ENCODE results near the gene ALKBH7.

The ALKBH7 gene

DNA sequence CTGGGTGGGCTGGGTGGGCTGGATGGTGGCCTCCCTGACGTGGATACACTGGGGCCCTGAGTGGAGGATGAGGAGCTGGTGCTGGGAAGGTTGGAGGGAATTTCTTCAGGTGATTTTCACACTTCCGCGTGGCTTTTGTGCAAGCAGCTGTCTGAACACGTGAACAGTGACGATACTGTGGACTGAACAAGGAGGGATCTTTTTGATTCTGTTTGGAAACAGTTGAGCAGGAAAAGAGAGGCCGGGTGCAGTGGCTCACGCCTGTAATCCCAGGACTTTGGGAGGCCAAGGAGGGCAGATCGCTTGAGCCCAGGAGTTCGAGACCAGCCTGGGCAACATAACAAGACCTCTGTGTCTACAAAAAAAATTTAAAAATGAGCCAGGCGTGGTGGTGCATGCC lies 29.5 kb downstream of the ALKBH7 start:
- DNase-seq: no peak

DNA sequence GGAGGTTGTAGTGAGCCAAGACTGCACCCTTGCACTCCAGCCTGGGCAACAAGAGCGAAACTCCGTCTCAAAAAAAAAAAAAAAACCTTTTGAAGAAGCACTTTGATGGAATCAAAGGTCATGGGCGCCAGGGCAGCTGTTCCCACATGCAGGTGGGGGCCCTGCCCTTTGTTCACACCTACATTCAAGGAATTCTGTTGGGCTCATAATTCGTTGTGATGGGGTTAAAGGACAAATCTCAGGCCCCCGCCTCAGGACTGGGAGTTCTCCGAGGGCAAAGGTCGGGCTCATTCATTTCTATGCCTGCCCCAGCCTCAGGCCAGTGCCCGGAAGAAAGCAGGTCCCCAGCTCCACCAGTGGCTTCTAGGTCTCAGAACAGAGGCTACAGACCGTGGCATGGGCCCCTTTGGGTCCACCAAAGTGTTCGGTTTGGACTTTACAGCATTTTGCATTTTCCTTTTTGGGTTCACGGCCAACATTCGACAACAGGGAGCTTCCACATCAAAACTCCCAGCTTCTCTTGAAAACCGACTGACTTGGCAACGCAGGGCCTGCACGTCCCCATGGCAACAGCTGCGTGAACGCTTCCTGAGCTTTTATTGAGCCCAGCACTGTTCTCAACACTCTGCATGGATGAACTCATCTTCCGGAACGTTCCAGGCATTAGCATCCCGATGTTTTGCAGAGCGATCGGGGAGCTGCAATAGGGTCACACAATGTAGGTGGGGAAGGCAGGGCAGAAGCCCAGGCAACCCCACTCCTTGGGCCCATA lies 30.4 kb downstream of the ALKBH7 start:
- no peak for DNase-seq

DNA sequence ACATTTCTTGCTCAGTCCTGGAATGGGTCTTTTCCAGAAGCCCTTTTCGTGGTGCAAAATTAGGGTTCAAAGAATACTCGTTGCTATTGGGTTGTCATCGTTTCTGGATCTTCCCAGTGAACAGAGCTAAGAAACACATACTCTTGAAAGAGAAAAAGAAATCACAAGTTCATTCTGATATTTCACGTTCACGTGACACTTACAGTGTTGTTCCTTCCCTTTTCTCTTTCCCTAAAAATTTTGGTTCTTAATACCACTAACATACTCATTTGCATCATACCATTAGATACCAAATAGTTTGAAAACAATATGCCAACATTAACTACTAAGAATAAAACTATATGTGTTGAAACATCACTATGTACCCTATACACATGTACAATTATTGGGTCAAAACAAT lies 33.8 kb downstream of the ALKBH7 start:
- DNase-seq: no peak

DNA sequence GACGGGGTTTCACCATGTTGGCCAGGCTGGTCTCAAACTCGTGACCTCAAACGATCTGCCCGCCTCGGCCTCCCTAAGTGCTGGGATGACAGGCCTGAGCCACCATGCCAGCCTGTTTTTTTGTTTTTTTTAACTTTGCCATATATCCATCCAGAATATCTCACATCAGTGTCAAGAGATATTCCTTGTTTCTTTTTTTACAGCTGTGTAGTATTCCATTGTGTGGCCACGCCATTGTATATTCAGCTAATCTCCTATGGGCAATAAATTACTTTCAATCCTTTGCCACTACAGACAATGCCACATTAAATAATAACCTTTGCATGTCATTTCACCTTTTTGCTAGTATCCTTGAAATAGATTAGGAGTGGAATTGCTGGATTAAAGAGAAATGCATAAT lies 36.8 kb downstream of the ALKBH7 start:
- DNase-seq: no peak

DNA sequence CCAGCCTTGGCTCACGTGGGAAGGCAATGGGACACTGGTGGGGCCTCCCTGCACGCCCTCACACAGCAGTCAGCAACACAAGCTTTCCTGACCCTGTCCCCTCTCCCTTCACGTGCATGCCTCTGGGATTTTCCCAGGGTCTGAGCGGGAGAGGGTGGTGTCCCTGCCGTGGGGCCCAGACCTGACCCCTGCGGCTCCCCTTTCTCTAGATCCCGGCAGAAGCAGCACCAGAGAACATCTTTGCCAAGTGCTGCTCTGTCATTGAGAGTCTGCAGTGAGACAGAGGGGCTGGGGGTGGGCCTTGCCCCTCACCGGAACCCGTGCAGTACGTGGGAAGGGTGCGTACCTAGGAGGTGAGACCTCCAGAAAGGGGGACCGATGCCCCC lies 39.5 kb downstream of the ALKBH7 start:
- no peak for DNase-seq

DNA sequence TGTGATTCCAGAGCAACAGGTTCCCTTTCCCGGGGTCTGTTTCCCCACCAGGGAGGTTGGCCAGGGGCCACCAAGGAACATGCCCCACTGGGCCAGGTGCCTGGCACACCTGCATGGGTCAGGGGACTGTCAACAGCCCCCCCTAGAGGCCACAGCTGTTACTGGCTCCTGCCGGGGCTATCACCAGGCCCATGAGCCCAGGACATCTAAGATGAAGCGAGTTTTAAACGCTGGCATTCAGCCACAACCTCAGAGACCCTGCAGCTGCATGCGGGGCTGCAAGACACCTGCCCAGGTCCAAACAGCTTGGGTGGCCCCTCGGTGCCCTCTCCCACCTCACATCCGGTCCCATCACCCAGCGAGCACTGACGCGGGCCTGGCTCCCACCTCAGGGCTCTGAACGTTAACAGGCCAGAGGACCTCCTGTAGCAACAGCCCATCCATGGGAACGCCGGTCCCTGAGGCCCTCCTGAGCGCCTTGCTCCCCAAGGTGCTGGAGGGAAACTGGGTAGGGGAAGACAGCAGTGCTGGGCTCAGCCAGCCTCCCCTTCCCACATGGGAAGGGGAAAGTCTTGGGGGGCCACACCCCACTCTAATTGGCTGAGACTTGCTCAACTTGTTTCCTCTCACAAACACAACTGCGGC lies 40.0 kb downstream of the ALKBH7 start:
- no peak for DNase-seq

DNA sequence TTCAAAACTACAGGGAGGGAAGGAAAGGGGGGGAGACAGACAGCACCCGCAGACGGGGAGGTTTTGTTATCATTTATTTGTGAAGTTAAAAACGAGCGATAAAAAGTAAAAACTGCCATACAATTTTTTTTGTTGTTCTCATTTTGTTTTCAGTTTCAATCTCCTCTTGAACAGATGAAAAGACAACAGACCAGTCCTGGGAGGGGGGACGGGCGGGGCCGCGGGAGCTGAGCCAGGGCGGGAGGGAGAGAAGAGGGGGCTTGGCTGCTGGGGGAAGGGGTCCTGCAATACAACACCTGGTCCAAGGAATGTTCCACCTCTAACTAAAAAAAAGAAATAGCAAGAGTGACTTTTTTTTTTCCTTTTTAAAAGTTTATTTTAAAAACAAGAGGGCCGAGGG lies 40.7 kb downstream of the ALKBH7 start:
- no peak for DNase-seq

DNA sequence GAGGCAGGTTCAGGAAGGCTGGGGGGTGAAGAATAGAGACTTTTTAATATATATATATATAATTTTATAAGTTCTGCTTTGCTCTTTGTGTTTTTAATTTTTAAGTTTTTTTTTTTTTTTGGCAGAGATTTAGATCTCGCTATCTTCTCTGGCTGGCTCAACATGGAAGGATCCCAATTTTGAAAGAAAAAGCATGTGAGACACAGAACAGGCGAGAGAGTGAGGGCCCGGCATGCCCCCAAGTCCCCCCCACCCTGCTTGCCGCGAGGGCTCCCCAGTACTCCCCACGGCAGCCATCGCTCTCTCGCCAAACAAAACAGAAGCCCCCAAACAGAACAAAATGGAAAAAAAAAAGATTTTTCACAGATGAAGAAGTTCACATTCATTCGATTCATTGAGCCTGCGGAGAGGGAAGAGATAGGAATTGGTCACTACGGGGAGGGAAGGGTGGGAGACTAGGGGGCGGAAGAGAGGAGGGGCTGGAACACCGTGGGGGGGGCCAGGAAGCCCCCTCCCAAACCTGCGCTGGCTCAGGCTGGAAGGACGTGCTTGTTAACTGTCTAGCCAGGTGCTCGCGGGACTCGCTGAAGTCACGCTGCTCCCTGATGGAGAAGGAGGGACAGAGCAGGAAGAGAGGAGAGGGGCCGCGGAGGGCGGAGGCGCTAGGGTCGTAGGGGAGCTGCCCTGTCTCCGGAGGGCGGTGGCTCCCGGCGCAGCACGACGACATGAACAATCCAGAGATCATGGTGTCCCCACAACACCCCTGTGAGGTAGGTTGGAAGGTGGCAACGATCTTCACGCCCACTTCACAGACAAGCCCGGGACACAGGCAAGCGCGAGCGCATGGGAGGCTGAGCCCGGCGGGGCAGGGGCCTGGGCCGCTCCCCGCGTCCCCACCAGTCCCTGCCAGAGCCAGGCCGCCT lies 41.4 kb downstream of the ALKBH7 start:
- no peak for DNase-seq

DNA sequence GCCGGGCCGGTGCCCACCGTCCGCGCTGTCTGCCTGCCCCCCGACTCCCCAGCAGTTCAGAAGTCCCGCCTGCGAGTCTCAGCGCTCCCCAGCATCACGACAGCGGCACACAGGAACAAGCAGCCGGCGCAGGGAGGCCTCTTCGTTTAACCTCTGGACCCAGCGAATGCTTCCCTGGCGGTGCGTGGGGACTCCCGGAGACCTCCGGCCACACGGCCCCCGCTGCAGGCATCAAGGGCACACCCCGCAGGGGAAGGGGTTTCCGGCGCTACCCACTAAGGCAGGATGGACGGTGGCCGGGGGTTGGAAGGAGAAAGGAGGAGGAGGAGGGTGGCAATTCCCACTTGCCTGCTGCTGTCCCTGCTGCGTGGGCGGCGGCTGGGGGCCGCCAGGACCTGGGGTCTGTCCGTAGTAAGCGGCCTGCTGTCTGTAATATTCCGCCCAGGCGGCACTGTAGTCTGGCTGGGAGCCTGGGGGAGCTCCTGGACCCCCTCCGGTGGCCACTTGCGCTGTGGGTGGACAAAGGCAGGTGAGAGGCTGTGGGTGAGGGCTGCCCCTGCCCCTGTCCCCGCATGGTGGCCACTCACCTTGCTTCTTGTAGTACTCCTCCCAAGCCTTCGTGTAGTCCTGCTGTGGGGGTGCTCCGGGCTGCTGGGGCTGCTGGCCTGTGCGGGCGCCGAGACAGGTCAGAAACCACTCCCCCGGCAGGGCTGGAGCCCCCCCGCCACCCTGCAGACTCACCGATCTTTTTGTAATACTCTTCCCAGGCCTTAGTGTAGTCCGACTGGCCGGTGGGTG lies 42.4 kb downstream of the ALKBH7 start:
- DNase-seq: no peak

DNA sequence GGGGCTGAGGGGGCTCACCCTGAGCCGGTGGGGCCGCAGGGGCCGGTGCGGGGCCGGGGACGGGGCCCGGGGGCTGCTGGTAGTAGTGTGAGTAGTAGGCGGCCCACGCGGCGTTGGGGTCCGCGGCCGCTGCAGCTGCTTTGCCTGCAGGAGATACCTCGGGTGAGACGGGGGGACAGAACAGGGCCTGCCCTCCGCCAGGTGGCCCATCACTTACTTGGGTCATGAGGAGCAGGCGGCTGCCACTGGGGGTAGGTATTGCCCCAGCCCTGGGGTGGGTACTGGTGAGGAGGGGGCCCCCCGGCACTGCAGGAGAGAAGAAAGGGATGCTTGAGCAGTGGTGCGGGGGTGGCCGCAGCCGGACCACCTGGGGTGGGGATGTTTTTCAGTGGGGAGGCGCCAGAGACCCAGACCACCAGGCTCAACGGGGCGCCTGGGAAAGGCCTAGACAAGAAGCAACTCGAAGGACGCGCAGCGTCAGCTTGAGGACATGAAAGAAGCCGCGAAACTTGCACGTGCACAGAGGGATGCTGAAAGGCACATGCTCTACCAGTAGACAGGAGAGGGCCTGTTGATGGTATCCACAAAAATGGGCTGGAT lies 43.1 kb downstream of the ALKBH7 start:
- no peak for DNase-seq

DNA sequence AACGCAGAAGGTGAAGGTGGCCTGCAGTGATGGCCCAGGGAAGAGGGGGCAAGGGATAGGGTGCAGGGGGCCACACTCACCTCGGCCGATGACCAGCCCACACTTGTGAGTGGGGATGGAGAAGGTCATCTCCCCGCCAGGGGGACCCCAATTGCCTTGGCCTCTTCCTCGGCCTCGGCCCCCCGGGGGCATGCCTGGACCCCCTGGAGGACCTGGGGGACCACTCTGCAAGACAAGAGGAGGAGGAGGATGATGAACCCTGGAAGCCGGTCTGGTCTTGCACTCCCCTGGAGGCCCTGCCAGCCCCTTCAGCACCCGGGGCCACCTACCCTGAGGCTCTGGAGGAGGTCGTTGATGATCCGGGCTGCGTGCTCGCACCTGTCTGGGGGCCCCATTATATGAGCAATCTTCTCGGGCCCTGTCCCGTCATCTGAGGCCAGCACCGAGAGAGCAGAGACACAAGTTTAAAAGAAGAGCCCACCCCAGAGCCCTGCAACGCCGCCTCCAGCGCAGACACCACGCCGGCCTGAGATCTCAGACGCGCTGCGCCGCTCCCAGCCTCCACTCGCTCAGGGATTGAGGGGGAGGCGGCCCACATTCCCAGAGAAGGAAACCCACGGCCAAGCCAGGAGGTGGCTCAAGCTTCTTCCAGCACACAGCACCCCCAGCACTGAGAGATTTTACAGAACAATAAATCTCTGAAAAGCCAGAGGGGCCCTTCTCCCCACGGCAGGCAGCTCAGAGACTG lies 44.2 kb downstream of the ALKBH7 start:
- DNase-seq: no peak

DNA sequence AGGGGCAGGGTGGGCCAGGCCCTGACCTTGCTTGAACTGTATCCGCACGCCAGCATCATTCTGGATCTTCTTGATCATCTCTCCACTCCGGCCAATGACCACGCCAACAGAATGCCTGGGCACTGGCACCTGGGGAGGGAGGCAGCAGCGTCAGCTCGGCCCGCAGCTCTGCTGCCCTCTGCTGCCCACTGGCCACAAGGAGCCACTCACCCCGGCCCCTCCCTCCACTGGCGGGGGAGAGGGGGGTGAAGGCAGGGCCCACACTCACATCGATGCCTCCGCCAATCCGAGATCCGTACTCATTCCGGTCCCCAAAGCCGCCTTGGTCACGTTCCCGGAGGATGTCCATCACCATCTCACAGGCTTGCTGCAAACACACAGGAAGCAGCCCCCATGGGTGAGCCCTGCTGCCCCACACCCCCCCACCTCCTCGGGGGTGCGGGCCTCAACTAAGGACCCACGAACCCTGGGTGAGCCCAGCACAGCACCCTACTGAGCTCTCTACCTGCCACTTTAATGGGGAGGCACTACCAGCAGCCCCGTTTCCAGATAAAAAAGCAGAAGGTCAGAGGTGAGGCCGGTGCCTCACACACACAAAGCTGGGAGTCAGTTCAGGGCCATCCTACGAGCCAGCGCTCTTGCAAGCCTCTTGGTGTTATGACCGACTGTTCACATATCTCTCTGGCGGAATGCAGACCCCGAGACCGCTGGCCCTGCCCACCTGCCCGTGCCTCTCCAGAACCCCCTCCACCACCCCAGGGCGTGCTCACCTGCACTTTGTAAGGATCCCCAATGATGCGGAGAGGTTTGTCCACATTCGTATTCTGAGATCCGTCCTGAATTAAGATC lies 45.3 kb downstream of the ALKBH7 start:
- DNase-seq: no peak

DNA sequence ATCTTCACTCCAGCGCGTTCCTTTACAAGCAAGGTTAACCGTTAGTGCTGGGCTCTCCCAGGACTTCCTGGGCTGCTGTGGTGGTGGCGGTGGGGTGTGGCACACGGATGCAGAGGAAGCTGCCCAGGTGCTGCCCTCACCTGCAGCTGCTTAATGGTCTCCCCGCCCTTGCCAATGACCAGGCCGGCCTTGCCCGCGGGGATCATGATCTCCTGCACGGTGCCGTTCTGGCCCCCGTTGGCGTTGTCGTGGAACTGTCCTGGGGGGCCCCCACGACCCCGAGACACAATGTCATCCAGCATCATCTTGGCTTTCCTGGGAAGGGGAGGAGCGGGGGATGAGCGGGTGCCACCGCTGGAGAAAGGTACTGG lies 46.0 kb downstream of the ALKBH7 start:
- DNase-seq: no peak

DNA sequence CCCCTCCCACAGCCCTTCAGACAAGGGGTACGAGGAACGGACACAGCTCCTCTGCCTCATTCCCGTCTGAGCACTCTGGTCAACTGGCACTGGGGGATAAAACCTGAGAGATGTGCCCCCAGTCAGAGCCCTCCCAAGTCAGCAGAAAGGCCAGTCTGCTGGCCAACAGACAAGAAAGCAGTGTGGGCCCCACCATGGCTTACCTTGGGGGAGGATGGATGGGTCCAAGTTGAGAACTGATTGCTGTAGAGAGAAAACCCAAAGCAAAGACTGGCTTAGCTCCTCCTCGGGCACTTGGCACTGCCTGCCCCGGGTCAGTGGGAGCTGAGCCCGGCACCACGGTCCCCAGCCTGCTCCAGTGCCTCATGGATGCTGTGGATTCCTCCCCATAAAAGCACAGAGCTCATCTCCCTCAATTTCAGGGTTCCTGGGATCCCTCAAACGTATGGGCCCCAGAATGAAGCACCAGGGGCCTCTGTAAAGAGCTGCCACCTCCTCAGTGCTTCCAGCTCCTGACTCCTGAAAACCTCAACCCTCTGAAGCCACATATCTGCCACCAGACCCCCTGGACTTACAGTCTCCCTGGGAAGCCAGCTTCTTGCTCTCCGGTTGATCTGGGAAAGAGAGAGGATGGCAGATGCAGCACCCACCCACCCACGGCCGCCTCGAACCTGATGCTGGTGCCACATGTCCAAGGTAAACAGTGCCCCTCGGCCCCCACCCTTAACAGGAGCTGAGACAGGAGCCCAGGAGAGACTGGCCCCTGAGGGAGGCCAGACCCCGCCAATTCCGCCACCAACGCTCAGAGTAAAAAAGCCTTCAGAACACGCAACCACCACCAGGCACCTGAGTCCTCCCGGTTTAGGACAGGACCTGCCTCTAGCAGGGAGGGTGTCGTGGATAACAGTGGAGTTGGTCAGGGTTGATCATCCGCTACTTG lies 48.8 kb downstream of the ALKBH7 start:
- DNase-seq: no peak

DNA sequence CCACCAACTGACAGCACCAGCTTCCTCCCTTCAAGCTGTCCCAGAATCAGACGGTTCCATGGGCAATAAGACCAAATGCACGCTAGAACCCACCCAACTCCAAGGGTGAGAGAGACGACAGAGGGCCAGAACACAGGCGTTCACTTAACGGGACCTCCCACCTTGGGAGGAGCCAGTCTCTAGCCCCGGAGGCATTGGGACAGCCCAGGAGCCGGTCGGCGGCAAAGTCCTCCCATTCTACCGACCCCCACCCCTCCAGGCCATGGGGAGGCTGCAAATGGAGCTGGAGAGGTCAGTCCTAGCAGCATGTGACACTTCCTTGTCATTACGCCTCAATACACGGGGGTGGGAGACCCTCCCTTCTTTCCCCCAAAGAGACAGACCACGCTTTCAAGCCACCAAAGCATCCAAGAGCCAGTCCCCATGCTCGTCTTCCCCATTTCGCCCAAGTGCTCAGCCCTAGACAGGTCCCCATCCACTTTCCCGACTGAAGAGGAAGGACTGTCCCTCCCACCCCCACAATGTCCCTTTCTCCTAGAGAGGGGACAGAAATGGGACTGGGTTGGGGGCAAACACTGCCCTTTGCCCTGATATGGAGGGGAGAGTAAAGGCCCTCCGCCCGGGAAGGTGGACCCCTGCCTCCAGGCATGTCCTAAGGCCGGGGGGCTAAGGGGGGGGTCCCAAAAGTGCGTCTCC lies 51.1 kb downstream of the ALKBH7 start:
- no peak for DNase-seq

DNA sequence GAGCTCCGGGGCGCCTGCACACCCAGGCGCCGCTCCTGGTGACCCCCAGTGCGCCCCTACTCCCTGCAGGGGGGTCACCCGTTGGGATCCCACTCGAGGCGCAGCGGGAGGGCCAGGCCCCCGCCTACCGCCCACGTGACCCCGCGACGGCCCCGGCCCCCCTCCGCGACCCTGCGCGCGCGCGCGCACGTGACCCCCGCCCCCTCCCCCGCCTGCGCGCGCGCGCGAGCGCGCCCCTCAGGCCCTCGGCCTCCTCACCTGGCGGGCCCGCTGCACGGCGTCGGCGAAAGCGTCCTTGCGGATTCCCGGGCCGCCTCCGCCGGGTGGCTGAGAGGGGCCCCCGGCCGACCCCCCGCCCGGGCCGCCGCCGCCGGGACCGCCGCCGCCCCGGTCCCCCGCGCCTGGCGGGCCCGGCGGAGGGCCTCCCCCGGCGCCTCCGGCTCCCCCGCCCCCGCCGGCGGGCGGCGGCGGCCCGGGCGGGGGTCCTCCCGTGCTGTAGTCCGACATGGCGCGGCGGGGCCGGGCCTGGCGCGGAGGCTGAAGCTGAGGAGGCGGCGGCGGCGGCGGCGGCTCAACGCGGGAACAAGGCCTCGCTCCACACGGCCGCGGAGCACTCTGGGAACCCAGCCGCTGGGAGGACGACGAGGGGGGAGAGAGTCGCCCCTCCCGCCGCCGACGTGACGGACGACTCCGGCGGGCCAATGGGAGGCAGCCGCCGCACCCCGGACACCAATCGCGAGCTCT lies 51.8 kb downstream of the ALKBH7 start, which contains the start of gene KHSRP:
KHSRP (minus strand) TSS at position 617 of the 744 bp plus-strand sequence; CDS start at position 507, 110 bp downstream.
- no peak for DNase-seq

Data from GDM1 (cell line).